Activated effector memory CD4-positive, alpha-beta T cell treated with anti-CD3 and anti-CD28 coated beads, Interleukin-2, amount 50 U/mL, for 16 hours (primary cell): ENCODE measurements around the gene MAP3K5.
"Not testable (repeated sequence)": the region's sequence is repeated elsewhere in the genome, so short reads cannot be mapped to it uniquely, and the experiment has no call there.

Experiments
- DNase-seq: peaks from one replicate; pipeline ENCODE4 v3.0.0-alpha.2; 2020

MAP3K5 gene

DNA sequence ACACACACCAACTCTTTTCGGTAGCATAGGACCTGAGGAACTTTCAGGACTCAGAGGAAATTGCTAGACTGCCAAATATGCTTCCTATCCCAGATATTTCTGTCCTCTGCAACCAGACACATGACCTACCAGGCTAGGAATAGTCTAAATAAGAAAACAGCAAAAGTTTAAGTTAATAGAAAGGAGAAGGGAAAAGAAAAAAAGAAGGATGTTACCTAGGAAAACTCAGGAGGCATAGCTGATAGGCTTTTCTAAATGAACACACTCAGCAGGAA, 74.6 kb downstream of the MAP3K5 start:
- DNase-seq = no peak

DNA sequence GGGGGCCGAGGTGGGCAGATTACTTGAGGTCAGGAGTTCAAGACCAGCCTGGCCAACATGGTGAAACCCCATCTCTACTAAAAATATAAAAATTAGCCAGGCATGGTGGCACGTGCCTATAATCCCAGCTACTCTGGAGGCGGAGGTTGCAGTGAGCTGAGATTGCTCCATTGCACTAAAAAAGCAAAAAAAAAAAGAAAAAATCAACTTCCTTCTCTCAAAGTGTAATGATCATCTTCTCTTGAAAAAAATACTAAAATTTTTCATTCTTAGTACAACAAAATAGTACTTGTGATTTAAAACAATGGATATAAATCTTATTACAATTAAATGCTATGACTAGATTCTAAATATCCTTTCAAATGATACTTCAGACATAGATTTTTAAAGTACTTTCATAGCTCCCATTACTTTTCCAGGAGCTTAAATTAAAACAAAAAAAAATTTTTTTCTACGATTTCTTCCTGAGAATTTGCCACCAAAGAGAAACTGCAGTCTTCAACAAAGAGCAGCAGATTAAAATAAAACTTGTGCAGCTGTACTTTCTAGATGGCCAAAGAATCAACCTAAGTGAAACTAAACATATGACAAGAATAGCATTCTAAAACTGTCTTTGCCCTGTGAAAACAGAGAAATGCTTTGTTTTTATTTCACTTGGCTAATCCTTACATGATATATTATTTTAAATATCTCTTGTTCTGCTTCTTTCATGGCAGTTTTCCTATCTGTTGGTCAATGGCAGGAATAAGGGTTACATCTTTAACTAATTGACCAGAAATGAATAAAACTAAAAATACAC, 75.2 kb downstream of the MAP3K5 start:
- no peak for DNase-seq

DNA sequence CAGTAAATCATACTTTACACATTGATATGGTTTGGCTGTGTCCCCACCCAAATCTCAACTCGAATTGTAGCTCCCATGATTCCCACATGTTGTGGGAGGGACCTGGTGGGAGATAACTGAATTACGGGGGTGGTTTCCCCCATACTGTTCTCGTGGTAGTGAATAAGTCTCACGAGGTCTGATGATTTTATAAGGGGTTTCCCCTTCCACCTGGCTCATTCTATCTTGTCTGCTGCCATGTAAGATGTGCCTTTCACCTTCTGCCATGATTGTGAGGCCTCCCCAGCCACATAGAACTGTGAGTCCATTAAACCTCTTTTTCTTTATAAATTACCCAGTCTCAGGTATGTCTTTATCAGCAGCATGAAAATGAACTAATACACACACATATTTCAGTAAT, 79.6 kb downstream of the MAP3K5 start:
- DNase-seq = not testable (repeated sequence)

DNA sequence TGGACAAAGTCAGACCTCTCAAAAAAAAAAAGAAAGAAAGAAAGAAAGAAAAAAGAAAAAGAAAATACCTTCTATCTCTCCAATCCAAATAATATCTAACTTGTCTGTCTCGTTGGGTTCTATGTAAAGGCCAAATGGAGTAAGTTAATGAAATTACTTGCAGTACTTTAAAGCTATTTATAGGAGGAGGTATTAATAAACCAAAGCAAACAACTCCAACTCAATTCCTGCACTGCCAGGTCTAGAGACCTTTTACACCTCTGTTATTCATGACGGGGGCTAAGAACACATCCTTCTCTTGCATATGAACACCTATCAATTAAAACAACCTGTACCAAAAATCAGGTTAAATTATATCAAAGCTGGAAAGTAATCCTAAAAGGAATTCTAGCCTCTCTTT, 80.6 kb downstream of the MAP3K5 start:
- DNase-seq = no peak

DNA sequence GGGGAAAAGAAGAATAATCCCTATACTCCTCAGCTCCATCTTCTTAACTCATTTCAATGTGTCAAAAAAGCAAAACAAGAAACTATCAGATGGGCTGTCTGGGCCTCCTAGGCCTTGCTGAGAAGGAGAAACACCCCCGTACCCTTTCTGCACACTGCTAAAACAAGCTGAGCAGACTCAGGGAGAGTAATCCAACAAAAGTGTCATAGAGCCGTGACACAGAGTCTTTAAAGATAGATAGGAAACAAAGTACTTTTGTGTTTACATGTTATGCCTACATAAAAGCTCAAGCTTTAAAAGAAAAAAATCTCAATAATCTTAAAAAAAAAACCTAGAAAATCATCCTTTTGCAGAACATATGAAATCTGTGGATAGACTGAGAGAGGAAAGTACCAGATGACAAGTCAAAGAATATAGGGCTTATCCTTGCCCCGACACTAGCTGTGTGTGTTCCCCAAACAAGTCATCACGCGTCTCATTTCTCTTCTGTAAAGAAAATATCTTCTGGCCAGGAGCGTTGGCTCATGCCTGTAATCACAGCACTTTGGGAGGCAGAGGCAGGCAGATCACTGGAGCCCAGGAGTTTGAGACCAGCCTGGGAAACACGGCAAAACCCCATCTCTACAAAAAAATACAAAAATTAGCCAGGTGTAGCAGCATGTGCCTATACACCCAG, 81.3 kb downstream of the MAP3K5 start:
- no peak for DNase-seq

DNA sequence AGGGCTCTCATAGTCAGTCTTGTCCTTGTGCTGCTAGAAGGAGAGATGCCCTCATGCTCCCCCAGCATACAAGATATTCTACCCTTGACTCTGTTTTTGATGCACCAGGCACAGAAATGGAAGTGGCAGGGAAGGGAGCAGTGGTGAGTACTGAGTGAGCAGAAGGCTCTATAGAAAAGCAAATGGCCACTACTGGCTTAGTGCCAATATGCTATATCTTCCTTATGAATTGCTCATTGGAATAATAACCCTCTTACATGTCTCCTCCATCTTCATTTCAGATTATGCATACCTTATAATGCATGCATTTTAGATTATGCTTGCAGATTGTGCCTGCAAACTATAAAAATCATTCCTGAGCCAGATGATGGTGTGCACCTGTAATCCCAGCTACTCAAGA, 82.8 kb downstream of the MAP3K5 start:
- no peak for DNase-seq

DNA sequence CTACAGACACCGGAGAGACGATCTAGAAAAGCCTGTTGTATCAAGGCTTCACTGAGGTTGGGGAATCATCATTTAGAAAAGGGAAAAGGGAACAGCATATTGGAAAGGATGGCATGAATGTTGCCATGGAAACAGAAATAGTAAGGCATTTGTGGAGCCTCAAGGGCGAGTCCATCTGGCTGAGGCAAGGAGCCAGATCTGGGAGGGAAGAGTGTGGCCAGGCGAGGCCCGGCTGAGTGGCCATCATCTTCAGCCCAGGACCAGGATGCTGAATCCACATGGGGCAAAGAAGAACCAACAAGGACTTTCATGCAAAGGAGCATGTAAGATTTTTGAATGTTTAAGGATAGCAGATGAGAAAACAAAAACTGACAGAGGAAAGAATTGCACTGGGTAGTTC, 85.8 kb downstream of the MAP3K5 start:
- no peak for DNase-seq

DNA sequence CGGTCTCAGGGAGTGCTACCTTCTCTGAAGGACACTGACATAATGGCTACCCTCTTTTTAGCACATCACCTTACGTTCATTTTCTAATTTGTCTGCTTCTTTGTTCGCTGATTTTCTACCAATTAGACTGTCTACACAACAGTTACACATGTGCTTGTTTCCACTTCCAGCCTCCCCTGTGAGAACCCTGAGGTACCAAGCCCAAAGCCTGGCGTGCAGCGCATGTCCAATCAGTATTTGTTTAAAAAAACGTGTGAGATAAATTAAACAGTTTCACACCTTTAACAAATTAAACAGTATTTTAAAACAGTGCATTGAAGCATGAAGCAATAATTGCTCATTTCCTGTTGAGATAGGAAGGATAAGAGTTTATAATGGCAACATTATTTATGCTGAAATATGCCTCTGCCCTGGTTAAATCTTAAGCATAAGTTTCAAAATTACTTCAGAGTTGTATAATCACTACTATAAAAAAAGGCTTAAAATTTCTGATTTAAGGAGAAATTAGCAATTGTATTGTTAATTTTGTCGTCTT, 88.9 kb downstream of the MAP3K5 start:
- peak; percentile 52 for DNase-seq

DNA sequence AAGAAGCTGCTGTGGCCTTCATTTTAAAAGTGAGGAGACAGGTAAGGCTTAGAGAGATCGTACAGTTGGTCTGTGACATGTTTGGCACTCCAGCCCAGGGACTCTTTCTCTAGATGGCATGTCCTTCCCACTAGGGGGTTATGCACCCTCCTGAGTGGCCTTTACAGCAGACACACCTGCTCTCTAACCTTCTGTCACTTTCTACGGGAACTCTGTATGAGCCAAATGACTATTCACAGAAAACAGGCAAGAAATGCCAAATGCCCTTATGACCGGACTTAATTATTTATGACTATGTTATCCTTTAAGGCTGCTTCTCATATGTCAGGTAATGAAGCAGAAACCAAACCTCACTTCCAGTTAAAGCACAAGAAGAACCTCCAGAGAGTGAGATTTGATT, 91.2 kb downstream of the MAP3K5 start:
- no peak for DNase-seq

DNA sequence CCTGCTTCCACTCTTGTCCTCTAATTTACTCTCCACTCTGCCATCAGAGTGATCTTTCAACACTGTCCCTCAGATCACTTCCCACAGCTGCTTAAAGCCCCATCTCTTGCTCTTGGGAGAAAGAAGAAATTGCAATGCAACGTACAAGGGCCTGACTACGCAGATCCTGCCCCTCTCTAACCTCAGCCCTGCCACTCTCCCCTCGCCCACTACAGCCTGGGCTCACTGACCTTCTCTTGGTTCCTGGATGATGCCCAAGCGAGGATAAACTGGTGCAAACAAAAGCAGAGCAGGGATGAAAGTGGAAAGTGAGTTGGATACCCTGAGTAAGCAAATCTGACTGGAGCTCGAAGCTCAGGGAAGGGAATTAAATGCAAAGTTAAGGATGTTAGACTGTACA, 92.9 kb downstream of the MAP3K5 start:
- no peak for DNase-seq

DNA sequence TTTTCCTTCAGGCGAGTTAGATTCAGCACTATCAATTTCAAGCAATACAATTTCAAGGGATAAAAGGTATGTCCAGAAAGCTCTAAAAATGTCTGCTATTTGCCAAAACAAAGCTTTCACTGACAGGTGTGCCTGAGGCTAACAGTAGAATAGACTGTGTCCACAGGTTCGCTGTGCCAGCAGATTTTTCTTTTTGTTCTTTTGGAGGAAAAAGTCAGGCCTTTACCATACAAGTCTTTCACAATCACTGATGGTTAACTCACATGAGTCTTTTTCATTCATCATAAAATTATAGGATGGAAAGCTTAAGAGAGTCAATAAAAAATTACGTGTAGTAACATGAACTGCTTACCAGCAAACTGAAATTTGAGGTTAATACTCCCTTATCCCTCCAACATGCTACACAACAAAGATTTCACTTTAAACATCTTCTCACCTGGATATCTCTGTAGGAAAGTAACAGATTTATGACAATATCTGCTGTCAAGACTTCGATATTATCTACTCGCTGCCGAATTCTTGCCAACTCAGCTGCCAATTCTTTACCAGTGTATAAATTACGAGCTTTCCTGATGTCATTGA, 95.4 kb downstream of the MAP3K5 start:
- no peak for DNase-seq

DNA sequence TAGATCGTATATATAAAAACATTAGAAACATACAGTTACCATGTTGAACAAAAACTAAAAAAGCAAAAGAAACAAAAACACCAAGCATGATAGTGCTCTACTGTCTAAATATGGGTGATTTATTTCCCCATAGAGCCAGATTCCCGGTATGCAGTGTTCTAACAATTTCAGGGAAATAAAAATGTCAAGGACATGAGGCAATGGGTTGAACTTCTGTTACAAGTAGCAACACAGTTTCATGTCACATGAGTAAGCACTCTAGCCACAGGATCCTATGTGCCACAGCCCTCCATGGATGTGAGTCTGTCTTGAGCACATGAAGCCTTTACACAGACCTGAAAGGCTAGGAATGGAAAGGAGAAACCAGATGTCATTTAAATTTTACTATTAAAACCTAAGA, 96.0 kb downstream of the MAP3K5 start:
- DNase-seq = no peak

DNA sequence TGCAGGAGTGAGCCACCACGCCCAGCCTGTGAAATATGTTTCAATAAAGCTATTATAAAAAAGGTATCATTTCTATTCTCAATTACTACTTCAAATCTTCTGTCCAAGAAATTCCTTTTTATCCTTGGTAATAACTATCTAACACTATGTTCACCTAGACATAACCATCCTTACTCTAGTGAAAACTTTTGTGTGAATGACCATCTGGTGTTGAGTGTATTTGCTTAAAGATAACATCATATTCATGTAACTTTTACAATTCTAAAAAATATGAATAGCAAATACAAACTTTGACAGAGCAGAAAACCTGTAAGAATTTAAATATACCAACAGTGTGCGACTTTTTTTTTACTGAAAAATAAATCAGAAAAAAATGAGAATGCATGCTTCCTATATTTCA, 96.9 kb downstream of the MAP3K5 start:
- no peak for DNase-seq

DNA sequence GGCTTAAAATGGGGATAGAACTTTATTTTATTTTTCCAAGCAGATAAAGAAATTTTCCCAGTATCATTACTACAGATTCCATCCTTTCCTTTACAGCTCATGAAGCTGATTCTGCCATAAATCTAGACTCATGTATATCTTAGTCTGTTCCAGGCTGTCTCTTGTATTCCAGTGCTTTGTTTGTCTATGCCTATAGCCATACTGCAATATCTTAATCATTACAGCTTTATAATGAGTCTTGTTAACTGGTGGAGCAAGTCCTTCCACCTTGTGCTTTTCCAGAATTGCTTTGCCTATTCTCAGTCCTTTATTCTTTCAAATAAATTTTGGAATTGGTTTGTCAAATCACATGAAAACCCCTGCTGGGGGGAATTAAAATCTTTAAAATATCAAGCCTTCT, 99.2 kb downstream of the MAP3K5 start:
- no peak for DNase-seq

DNA sequence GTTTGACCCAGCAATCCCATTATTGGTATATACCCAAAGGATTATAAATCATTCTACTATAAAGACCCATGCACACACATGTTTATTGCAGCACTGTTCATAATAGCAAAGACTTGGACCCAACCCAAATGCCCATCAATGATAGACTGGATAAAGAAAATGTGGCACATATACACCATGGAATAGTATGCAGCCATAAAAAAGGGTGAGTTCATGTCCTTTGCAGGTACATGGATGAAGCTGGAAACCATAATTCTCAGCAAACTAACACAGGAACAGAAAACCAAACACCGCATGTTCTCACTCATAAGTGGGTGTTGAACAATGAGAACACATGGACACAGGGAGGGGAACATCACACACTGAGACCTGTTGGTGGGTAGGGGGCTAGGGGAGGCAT, 104.4 kb downstream of the MAP3K5 start:
- not testable (repeated sequence) for DNase-seq

DNA sequence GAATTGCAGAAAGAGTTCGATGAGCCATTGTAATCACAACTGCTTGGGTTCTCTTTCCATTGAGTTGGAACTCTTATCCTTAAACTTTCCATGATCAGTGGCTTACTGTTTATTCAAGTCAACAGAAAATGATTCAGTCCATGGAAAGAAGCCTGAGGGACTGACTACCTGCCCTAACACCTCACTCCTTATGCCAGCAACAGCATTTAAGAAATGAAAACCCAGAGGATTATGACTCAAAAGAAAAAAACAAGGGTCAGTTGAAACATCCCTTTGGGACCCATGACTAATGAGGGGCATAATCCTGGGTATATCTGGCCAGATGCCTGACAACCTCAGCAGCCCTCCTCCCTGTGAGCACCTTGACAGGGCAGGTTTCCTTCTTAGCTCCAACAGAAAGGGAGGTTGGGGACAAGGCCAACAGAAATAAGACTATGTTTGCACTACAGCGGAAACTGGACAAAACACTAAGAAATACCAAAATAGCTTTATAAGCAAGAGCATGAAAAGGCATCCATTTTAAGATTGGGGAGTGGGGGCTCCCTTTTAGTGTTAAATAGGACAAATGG, 106.7 kb downstream of the MAP3K5 start:
- DNase-seq = no peak

DNA sequence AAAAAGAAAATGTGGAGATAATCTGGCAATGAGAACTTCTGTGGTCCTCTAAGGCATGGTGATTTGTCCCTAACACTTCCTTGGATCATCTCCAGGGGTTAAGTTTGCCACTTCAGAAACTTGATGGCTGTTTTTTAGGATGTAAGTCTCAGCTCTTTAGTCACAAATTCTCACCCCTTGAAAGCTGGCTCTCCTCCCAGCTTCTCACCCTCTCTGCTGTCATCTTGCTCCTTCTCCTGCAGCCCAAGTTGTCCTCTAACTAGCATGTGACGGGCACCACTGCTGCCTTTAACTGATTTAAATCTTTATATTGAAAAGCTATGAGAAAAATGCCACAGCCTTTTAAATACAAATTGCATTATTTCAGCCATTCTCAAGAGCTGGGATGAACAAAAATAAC, 107.8 kb downstream of the MAP3K5 start:
- DNase-seq = no peak

DNA sequence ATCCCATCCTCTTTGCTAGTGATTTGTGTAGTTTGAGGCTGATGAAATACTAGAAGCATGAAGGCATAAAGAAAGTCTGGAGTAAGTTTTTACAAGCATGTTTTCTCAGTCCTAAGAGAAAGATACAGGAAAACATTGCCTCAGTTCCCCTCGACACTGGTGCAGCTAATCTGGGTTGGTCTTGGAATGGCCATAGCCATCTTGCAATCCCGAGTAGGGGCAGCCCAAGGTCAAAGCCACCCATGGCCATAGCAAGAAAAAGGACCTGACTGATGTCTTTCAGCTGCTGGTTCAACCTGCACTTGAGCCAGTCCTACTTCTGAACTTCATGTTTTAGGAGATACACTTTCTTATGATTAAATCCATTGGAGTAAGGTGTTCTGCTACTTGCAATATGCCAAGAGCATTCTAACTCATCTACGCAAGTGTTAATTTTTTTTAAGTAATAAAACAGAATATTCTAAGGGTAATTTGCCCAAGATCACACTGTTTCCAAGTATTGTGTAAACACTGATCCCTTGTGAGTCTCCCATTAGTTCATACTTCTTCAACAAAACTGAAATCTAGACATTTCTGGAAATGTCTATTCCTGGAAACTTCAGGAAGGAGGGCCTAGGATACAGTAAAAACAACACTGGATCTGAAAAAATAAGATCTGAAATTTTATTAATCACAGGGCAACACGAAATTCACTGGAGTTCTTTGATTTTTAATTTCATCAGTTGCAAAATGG, 108.9 kb downstream of the MAP3K5 start:
- DNase-seq = no peak

DNA sequence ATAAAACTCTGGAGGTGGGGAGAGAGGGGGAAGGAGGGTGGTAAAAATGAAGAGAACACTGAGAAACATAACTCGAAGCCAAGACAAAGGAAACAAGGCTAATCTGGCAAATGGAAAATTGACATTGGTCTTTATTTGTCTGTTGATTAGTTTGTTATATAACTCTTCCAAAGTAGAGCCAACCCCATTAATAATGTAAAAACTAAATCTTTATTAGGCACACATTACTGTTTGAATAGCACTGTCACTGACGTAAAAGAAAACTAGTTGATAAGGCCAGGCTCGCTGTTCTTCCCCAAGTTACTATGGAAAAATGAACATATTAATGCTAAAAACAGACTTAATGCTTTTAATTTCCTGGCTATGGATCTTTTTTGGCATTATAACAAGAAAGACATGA, 110.0 kb downstream of the MAP3K5 start:
- no peak for DNase-seq

DNA sequence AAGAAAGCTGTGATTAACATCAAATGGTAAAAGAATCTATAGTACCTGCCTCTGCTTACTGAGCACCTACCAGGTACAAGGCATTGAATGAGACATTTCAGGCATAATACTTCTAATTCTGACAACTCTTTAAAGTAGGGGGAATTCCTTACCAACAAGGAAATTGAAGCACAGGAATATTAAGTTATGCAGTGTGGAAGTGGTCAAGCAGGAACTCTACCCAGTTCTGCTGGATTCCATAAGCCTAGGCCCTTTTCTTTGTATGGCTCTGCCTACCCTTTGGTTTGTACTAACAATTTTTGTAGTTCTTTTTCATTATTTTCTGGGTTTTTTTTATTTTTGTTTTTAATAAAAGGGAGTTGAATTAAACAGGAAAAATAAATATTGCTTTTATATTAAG, 114.5 kb downstream of the MAP3K5 start:
- DNase-seq = no peak

DNA sequence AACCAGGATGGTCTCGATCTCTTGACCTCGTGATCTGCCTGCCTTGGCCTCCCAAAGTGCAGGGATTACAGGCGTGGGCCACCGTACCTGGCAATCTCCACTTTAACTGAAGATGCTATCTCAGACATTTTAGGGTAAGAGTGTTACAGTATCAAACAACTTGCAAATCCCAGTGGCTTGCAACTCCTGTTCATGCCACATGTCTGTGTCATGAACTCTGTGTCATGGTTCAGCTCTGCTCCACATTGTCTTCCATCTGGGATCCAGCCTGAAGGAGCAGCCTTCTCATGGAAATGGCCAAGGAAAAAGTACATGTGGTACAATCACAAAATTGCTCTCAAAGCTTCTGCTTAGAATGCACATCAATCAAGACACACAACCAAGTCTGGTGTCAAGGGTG, 114.9 kb downstream of the MAP3K5 start:
- no peak for DNase-seq

DNA sequence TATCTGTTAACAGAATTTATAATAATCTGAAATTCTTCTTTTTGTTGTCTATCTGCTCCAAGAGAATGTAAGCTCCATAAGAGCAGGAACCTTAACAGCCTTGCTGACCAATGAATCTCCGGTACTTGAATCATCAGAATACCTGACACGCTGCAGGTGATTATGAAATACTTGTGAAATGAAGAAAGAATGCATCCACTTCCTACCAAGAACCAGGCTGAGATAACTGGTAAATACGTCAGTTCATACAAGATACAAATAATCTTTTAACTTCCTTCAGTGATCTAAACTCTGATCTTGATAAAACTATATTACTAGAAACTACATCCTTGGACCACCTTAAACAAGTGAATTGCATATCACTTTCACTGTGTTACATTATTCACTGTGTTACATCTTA, 116.2 kb downstream of the MAP3K5 start:
- DNase-seq = no peak

DNA sequence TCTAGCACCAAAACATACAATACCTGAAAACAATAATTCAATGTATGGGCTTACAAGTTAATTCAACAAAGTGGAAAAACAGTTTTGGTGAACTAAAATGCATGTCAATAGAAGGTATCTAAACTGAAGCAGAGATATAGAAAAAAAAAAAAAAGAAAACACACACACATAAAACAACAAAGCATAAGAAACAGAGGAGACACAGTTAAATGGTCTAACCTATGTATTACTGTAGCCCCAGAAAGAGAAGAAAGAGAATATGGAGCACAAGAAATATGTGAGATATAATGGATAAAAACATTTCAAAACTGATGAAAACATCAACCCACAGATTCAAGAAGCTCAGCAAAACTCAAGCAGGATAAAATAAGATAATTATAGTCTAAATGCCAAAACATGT, 118.7 kb downstream of the MAP3K5 start:
- DNase-seq = no peak
